ENCODE data around the gene SLC34A1. TPM values are rescaled to one million over a fixed set of nuclear protein-coding genes. Genes with fewer than 3 reads are reported as not detected.

Gene SLC34A1
- total and polyA plus RNA-seq, 2 of the 13 experiments (the other 11 are each of a cell fraction or from before 2014, with no cell fraction given), result 0.03 to 0.20 TPM

DNA sequence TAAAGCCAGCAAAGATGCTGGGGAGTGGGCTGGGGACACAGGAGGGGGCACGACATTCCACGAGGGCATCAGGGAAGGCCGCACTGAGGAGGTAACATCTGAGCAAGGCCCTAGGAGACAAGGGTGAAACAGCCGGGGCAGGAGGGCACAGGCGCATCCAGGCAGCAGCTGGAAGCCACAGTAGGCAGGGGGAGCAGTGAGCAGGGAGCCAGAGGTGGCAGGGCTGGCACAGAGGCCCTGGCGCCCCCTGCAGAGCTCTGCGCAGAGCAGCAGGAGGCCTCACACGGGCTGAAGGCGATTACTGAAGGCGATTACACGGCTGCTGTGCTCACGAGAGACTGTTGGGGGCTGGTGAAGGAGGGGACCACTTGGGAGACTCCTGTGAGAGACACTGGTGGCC is 48.1 kb upstream of the SLC34A1 start (continued):
- TF ChIP-seq, protein P1, sequence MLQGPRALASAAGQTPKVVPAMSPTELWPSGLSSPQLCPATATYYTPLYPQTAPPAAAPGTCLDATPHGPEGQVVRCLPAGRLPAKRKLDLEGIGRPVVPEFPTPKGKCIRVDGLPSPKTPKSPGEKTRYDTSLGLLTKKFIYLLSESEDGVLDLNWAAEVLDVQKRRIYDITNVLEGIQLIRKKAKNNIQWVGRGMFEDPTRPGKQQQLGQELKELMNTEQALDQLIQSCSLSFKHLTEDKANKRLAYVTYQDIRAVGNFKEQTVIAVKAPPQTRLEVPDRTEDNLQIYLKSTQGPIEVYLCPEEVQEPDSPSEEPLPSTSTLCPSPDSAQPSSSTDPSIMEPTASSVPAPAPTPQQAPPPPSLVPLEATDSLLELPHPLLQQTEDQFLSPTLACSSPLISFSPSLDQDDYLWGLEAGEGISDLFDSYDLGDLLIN (CRISPR knock-in tag; IDR thresholded peaks at IDR 0.05; ENCODE audit: borderline replicate concordance), result no peak
- TF ChIP-seq GATAD1 (CRISPR knock-in tag; IDR thresholded peaks at IDR 0.05) (no peak), ZNF124 (CRISPR knock-in tag; IDR thresholded peaks at IDR 0.05) (no peak), ZNF282 (IDR thresholded peaks at IDR 0.05; ENCODE audit: partially characterized antibody) (no peak), CHD2 (IDR thresholded peaks at IDR 0.05; ENCODE audit: low read depth, low read length) (no peak), ZNF615 (CRISPR knock-in tag; IDR thresholded peaks at IDR 0.05; ENCODE audit: borderline replicate concordance) (no peak), ZNF768 (CRISPR knock-in tag; IDR thresholded peaks at IDR 0.05) (no peak), ZBTB7B (CRISPR knock-in tag; IDR thresholded peaks at IDR 0.05) (no peak), ZNF816 (CRISPR knock-in tag; IDR thresholded peaks at IDR 0.05; ENCODE audit: borderline replicate concordance) (no peak), ELF1 (CRISPR knock-in tag; IDR thresholded peaks at IDR 0.05) (no peak), POLR2A (IDR thresholded peaks at IDR 0.05; ENCODE audit: insufficient read depth in 1 of 2, low read depth in 2 of 2, low read length in 2 of 2) (no peak)
- TF ChIP-seq, protein P2, sequence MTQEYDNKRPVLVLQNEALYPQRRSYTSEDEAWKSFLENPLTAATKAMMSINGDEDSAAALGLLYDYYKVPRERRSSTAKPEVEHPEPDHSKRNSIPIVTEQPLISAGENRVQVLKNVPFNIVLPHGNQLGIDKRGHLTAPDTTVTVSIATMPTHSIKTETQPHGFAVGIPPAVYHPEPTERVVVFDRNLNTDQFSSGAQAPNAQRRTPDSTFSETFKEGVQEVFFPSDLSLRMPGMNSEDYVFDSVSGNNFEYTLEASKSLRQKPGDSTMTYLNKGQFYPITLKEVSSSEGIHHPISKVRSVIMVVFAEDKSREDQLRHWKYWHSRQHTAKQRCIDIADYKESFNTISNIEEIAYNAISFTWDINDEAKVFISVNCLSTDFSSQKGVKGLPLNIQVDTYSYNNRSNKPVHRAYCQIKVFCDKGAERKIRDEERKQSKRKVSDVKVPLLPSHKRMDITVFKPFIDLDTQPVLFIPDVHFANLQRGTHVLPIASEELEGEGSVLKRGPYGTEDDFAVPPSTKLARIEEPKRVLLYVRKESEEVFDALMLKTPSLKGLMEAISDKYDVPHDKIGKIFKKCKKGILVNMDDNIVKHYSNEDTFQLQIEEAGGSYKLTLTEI (CRISPR knock-in tag; conservative IDR thresholded peaks at IDR 0.05), result no peak
- TF ChIP-seq, protein P3, sequence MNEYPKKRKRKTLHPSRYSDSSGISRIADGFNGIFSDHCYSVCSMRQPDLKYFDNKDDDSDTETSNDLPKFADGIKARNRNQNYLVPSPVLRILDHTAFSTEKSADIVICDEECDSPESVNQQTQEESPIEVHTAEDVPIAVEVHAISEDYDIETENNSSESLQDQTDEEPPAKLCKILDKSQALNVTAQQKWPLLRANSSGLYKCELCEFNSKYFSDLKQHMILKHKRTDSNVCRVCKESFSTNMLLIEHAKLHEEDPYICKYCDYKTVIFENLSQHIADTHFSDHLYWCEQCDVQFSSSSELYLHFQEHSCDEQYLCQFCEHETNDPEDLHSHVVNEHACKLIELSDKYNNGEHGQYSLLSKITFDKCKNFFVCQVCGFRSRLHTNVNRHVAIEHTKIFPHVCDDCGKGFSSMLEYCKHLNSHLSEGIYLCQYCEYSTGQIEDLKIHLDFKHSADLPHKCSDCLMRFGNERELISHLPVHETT (CRISPR knock-in tag; conservative IDR thresholded peaks at IDR 0.05), result no peak
- TF ChIP-seq, protein P4, sequence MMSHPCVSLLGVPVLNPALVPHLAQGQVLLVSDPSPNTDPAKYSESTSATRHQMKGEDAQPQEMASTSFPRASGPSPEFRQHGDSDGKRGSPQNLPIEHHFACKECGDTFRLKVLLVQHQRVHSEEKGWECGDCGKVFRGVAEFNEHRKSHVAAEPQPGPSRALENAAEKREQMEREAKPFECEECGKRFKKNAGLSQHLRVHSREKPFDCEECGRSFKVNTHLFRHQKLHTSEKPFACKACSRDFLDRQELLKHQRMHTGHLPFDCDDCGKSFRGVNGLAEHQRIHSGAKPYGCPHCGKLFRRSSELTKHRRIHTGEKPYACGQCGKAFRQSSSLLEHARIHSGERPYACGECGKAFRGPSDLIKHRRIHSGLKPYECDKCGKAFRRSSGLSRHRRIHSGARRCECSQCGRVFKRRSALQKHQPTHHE (CRISPR knock-in tag; IDR thresholded peaks at IDR 0.05; ENCODE audit: borderline replicate concordance), result no peak
- TF ChIP-seq, protein P5, sequence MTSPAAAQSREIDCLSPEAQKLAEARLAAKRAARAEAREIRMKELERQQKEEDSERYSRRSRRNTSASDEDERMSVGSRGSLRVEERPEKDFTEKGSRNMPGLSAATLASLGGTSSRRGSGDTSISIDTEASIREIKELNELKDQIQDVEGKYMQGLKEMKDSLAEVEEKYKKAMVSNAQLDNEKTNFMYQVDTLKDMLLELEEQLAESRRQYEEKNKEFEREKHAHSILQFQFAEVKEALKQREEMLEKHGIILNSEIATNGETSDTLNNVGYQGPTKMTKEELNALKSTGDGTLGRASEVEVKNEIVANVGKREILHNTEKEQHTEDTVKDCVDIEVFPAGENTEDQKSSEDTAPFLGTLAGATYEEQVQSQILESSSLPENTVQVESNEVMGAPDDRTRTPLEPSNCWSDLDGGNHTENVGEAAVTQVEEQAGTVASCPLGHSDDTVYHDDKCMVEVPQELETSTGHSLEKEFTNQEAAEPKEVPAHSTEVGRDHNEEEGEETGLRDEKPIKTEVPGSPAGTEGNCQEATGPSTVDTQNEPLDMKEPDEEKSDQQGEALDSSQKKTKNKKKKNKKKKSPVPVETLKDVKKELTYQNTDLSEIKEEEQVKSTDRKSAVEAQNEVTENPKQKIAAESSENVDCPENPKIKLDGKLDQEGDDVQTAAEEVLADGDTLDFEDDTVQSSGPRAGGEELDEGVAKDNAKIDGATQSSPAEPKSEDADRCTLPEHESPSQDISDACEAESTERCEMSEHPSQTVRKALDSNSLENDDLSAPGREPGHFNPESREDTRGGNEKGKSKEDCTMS (CRISPR knock-in tag; conservative IDR thresholded peaks at IDR 0.05), result no peak
- TF ChIP-seq, protein P6, sequence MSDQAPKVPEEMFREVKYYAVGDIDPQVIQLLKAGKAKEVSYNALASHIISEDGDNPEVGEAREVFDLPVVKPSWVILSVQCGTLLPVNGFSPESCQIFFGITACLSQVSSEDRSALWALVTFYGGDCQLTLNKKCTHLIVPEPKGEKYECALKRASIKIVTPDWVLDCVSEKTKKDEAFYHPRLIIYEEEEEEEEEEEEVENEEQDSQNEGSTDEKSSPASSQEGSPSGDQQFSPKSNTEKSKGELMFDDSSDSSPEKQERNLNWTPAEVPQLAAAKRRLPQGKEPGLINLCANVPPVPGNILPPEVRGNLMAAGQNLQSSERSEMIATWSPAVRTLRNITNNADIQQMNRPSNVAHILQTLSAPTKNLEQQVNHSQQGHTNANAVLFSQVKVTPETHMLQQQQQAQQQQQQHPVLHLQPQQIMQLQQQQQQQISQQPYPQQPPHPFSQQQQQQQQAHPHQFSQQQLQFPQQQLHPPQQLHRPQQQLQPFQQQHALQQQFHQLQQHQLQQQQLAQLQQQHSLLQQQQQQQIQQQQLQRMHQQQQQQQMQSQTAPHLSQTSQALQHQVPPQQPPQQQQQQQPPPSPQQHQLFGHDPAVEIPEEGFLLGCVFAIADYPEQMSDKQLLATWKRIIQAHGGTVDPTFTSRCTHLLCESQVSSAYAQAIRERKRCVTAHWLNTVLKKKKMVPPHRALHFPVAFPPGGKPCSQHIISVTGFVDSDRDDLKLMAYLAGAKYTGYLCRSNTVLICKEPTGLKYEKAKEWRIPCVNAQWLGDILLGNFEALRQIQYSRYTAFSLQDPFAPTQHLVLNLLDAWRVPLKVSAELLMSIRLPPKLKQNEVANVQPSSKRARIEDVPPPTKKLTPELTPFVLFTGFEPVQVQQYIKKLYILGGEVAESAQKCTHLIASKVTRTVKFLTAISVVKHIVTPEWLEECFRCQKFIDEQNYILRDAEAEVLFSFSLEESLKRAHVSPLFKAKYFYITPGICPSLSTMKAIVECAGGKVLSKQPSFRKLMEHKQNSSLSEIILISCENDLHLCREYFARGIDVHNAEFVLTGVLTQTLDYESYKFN (CRISPR knock-in tag; conservative IDR thresholded peaks at IDR 0.05), result no peak
